GM23248 (cell line): ENCODE data around the gene RAI14. TPM values are rescaled to one million over a fixed set of nuclear protein-coding genes. Genes with fewer than 3 reads are reported as not detected.

Source experiments
- DNase-seq: peaks from one replicate; pipeline ENCODE4 v3.0.0-alpha.2; 2015
- H2AFZ ChIP-seq: fragments of 200-600 bp; sonication (generic); 2 replicates; pipeline ENCODE4 v1.6.1; 2016; ENCODE audit warnings: antibody characterized with exemption
- H3F3A ChIP-seq: fragments of 200-600 bp; sonication (generic); 2 replicates; pipeline ENCODE4 v1.6.1; 2016; ENCODE audit warnings: mild to moderate bottlenecking, antibody characterized with exemption, mixed run types; ENCODE audit not compliant: insufficient read depth
- H3K27ac ChIP-seq: fragments of 200-600 bp; sonication (generic); 2 replicates; pipeline ENCODE4 v1.5.1; 2016; ENCODE audit warnings: mild to moderate bottlenecking
- H3K27me3 ChIP-seq: fragments of 200-600 bp; sonication (generic); replicated peaks from 2 replicates; pipeline ENCODE4 v1.6.1; 2016; ENCODE audit warnings: mild to moderate bottlenecking; ENCODE audit not compliant: insufficient read depth
- H3K36me3 ChIP-seq: fragments of 200-600 bp; sonication (generic); 2 replicates; pipeline ENCODE4 v1.6.1; 2016; ENCODE audit warnings: low read depth, mild to moderate bottlenecking
- H3K4me1 ChIP-seq: fragments of 200-600 bp; sonication (generic); 2 replicates; pipeline ENCODE4 v1.6.1; 2016; ENCODE audit warnings: mild to moderate bottlenecking; ENCODE audit not compliant: insufficient read depth
- H3K4me2 ChIP-seq: fragments of 200-600 bp; sonication (generic); one replicate; pipeline ENCODE4 v1.6.1; 2016; ENCODE audit warnings: mild to moderate bottlenecking; ENCODE audit not compliant: unreplicated experiment
- H3K4me3 ChIP-seq: fragments of 200-600 bp; sonication (generic); 2 replicates; pipeline ENCODE4 v1.5.1; 2016; ENCODE audit warnings: mild to moderate bottlenecking
- H3K79me2 ChIP-seq: fragments of 200-600 bp; sonication (generic); 2 replicates; pipeline ENCODE4 v1.6.1; 2016; ENCODE audit warnings: mild to moderate bottlenecking; ENCODE audit not compliant: insufficient read depth
- H3K9ac ChIP-seq: fragments of 200-600 bp; sonication (generic); 2 replicates; pipeline ENCODE4 v1.6.1; 2016; ENCODE audit warnings: mild to moderate bottlenecking
- H3K9me2 ChIP-seq: fragments of 200-600 bp; sonication (generic); 2 replicates; pipeline ENCODE4 v1.6.1; 2016; ENCODE audit warnings: mixed run types, mild to moderate bottlenecking, moderate library complexity; ENCODE audit not compliant: insufficient read depth
- H3K9me3 ChIP-seq: fragments of 200-600 bp; sonication (generic); one replicate; pipeline ENCODE4 v1.6.1; 2017; ENCODE audit warnings: low read depth
- H4K20me1 ChIP-seq: fragments of 200-600 bp; sonication (generic); 2 replicates; pipeline ENCODE4 v1.6.0; 2016; ENCODE audit not compliant: insufficient read depth
- EZH2 ChIP-seq: fragments of 200-600 bp; sonication (generic); IDR thresholded peaks from 2 replicates; pipeline ENCODE4 v1.6.1; 2018; ENCODE audit warnings: antibody characterized with exemption, mild to moderate bottlenecking; ENCODE audit not compliant: insufficient read depth, poor library complexity, severe bottlenecking
- EZH2phosphoT487 ChIP-seq: fragments of 200-600 bp; sonication (generic); IDR thresholded peaks from 2 replicates; pipeline ENCODE4 v1.6.1; 2018; ENCODE audit warnings: antibody characterized with exemption, moderate library complexity, mild to moderate bottlenecking, low read depth; ENCODE audit not compliant: insufficient read depth
- WGBS, 2 experiments: methylation state at CpG; one replicate each; pipeline ENCODE4 v1.1.6; 2015 to 2017; ENCODE audit warnings: low lambda C conversion rate in 2 of 2, low coverage in 1 of 2; ENCODE audit errors: missing lambda C conversion rate in 2 of 2; 5-methylcytosine and 5-hydroxymethylcytosine counted together
- in situ Hi-C: fragments of 300-500 bp; cut with MboI; formaldehyde crosslinking; loops from 2 replicates; pipeline ENCODE4 v1.15.0; 2020
- polyA plus RNA-seq: library from polyadenylated mRNA; unstranded; fragments of >200 nt; fragmentation: Nextera tagmentation; extraction: Ambion mirVana; gene quantifications from 2 replicates; pipeline ENCODE4 v1.2.1, GENCODE V29; 2016
- total RNA-seq: library from RNA; depleted of rRNA; stranded (reverse); fragments of >200 nt; shearing (Covaris generic); gene quantifications from 2 replicates; pipeline ENCODE4 v1.2.3, GENCODE V29; 2014

Gene RAI14
- total and polyA plus RNA-seq, 2 experiments from 2014 or later = 116 to 124 TPM

GRCh38 chr5:34684980-34685352, 28.8 kb downstream of the RAI14 start:
- Histone ChIP-seq H3K36me3 (peaks cover 15% of the 10 kb centered on the region), H4K20me1 (no peaks in the 10 kb centered on the region), H3F3A (peaks cover 72% of the 10 kb centered on the region), H3K79me2 (peaks cover 92% of the 10 kb centered on the region), H3K4me2 (peak overlapping the region; percentile 21), H3K4me3 (no peak overlapping the region), H2AFZ (no peak overlapping the region), H3K9me3 (no peaks in the 10 kb centered on the region), H3K9me2 (no peaks in the 10 kb centered on the region), H3K9ac (peak overlapping the region; percentile 47), H3K27me3 (no peaks in the 10 kb centered on the region), H3K27ac (peak overlapping the region; percentile 85), H3K4me1 (peaks cover 58% of the 10 kb centered on the region)
- no peak for DNase-seq
- WGBS, 2 experiments = 93 to 95% methylated on average over 4 of the region's 4 CpGs
- TF ChIP-seq EZH2 (no peak), EZH2phosphoT487 (no peak)
- in situ Hi-C loops = no loop called here

- Histone ChIP-seq H3K27me3 (no peaks in the 10 kb centered on the region), H3K27ac (peak overlapping the region; percentile 85), H3K4me1 (peaks cover 61% of the 10 kb centered on the region), H3K9me3 (no peaks in the 10 kb centered on the region), H3K9me2 (no peaks in the 10 kb centered on the region), H2AFZ (no peak overlapping the region), H4K20me1 (no peaks in the 10 kb centered on the region), H3K4me3 (no peak overlapping the region), H3F3A (peaks cover 76% of the 10 kb centered on the region), H3K9ac (peak overlapping the region; percentile 54), H3K79me2 (peaks cover 92% of the 10 kb centered on the region), H3K36me3 (peaks cover 15% of the 10 kb centered on the region), H3K4me2 (peak overlapping the region; percentile 71)
- 20 to 33% methylated on average over 1 of the region's 1 CpG for whole genome bisulfite sequencing, 2 experiments
- DNase-seq = peak; percentile 92
- in situ Hi-C loops = no loop called here
- TF ChIP-seq EZH2phosphoT487 (no peak), EZH2 (no peak)
Observed at GRCh38 chr5:34685485-34686165, 29.5 kb downstream of the RAI14 start.

DNA sequence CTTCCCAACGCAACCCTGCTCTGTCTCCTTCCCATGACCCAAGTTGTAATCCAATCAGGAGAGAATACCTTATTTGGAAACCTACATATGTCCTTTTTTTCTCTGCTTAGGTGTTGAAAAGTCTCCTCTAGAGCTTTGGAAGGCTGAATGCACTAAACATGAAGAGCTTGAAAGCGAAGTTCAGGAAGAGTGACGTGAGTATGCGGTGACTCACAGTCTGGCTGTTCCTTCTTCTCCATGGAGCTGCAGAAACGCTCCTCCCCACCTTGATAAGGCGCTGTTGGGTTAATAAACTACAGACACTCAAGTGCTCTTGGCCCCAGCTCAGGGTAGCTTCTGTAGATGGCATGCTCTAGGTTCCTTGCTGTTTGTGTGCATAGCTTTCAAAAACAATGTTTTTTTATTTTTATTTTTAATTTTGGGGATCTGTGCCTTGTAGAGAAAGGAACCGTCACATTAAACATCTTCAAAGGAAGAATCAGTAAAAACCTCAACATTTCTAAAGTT, 30.7 kb downstream of the RAI14 start:
- DNase-seq = peak; percentile 95
- Histone ChIP-seq H3K4me2 (peak overlapping the region; percentile 71), H3K4me1 (peaks cover 73% of the 10 kb centered on the region), H3K4me3 (peak overlapping the region; percentile 7; the same call in 1 of the 2 replicates), H4K20me1 (no peaks in the 10 kb centered on the region), H3K27me3 (no peaks in the 10 kb centered on the region), H3K79me2 (peaks cover 92% of the 10 kb centered on the region), H3K9ac (peak overlapping the region; percentile 35), H3K9me2 (no peaks in the 10 kb centered on the region), H3K27ac (peak overlapping the region; percentile 85), H3K9me3 (no peaks in the 10 kb centered on the region), H2AFZ (no peak overlapping the region), H3F3A (peaks cover 76% of the 10 kb centered on the region), H3K36me3 (peaks cover 15% of the 10 kb centered on the region)
- TF ChIP-seq EZH2phosphoT487 = no peak
- TF ChIP-seq EZH2 = no peak
- WGBS, 2 experiments = 20 to 23% methylated on average over 7 of the region's 7 CpGs
- in situ Hi-C loops = no loop called here

- peak overlapping the region; percentile 35 for H3K9ac ChIP-seq
Observed at GRCh38 chr5:34687269-34688011, 31.3 kb downstream of the RAI14 start.

More at GRCh38 chr5:34687269-34688011, 31.3 kb downstream of the RAI14 start:
- Histone ChIP-seq H3K9me3 (no peaks in the 10 kb centered on the region), H3K9me2 (no peaks in the 10 kb centered on the region), H2AFZ (no peak overlapping the region), H3K27me3 (no peaks in the 10 kb centered on the region), H3K79me2 (peaks cover 92% of the 10 kb centered on the region), H3K4me3 (peak overlapping the region; percentile 7; the same call in 1 of the 2 replicates), H3K4me1 (peaks cover 74% of the 10 kb centered on the region), H3K27ac (peak overlapping the region; percentile 85), H3F3A (peaks cover 75% of the 10 kb centered on the region), H4K20me1 (no peaks in the 10 kb centered on the region), H3K4me2 (peak overlapping the region; percentile 71), H3K36me3 (peaks cover 15% of the 10 kb centered on the region)
- 44 to 51% methylated on average over 10 of the region's 10 CpGs for WGBS, 2 experiments
- no peak for TF ChIP-seq EZH2phosphoT487
- no peak for TF ChIP-seq EZH2
- in situ Hi-C loops = no loop called here
- DNase-seq = peak; percentile 75
